Hematopoietic multipotent progenitor cell treated with erythropoietin and hydrocortisone succinate and interleukin-3 and kit ligand, for 8 days (in vitro differentiated cells): ENCODE data around the gene DMP1.
"Not testable (repeated sequence)": the region's sequence is repeated elsewhere in the genome, so short reads cannot be mapped to it uniquely, and the experiment has no call there.

Experiments used
- DNase-seq: peaks from one replicate; pipeline ENCODE4 v3.0.0-alpha.2; 2015

The DMP1 gene

GRCh38 chr4:87690947-87691346 lies 40.9 kb downstream of the DMP1 start:
- not testable (repeated sequence) for DNase-seq

- not testable (repeated sequence) for DNase-seq
Measured at GRCh38 chr4:87692060-87692459, 42.0 kb downstream of the DMP1 start.

- no peak for DNase-seq
Measured at GRCh38 chr4:87697272-87697671, 47.2 kb downstream of the DMP1 start.

GRCh38 chr4:87697945-87698344 lies 47.9 kb downstream of the DMP1 start:
- no peak for DNase-seq

- no peak for DNase-seq
Measured at GRCh38 chr4:87698394-87698793, 48.3 kb downstream of the DMP1 start.

DNA sequence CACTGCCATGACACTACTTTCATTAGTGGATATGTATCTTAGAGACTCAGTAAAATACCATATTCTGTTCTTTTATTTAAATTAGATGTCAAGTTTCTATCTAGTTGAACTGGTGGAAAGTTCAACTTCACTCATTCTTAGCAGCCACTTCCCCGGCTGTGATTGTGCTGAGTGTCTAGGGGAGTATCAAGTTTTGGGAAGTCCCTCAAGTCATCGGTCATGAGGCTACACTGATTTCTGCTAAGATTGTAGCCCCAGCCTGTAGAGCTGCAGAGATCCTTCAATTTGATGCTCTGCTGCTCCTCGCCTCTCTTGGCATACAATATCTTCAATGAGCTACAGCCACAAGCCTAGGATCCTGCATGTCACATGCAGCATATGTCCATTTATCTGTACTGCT lies 53.9 kb downstream of the DMP1 start:
- no peak for DNase-seq

DNA sequence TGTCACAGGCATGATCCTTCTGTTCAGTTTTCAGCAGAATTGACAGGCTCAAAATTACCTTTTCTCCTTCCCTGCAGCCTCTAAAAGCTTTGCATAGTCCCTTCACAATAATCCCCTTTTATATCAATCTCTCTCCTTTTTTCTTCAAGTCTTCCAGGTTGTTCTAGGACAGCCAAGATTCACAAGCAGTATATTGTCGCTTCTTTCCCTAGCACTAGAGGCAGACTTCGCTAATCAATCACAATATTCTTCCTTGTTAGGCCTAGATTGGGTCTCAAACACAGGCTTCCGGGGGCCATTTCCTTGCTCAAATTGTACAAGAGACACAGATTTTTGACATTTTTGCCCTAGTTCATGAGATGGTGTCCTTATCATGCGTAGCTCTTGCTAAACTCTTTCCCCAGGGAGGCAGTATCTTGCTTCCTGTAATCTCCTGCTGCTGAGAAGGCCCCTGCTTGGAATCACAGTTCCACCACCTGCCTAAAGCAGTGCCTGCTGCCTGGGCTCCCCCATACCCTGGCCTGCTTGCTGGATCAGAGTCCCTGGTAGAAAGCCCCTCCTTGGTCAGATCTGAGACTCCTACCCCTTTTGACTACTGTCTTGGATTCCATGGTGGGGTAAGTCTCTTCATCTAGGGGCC lies 57.3 kb downstream of the DMP1 start:
- no peak for DNase-seq
